GM19193 (cell line): ENCODE measurements around the gene SERTAD2.
A peak's percentile ranks its signal among the peaks of the same experiment; 100 is the strongest.

Experiments
- POLR2A ChIP-seq: IDR thresholded peaks from 4 replicates; pipeline ENCODE4 v1.6.1; 2011; ENCODE audit not compliant: insufficient read depth, insufficient read length; ENCODE audit errors: extremely low read depth

SERTAD2 gene

GRCh38 chr2:64653109-64654062 is at the start of gene SERTAD2:
Gene SERTAD2 (minus strand): TSS chr2:64653913. CDS start chr2:64636871, 17,042 bp downstream.
- peak; percentile 92 for TF ChIP-seq POLR2A

GRCh38 chr2:64700133-64700809 is 46.6 kb upstream of the SERTAD2 start:
- TF ChIP-seq POLR2A, result no peak

- TF ChIP-seq POLR2A, result no peak
These were observed 46.0 kb upstream of the SERTAD2 start for GRCh38 chr2:64699712-64700111.

GRCh38 chr2:64698668-64699444 is 45.1 kb upstream of the SERTAD2 start:
- TF ChIP-seq POLR2A, result no peak

- no peak for TF ChIP-seq POLR2A
These were observed 44.5 kb upstream of the SERTAD2 start for GRCh38 chr2:64698177-64698643.

- TF ChIP-seq POLR2A, result no peak
These were observed 43.8 kb upstream of the SERTAD2 start for GRCh38 chr2:64697297-64698176.

GRCh38 chr2:64696636-64697035 is 42.9 kb upstream of the SERTAD2 start:
- no peak for TF ChIP-seq POLR2A

- TF ChIP-seq POLR2A, result no peak
These were observed 42.1 kb upstream of the SERTAD2 start for GRCh38 chr2:64695721-64696261.

GRCh38 chr2:64692401-64692800 is 38.7 kb upstream of the SERTAD2 start:
- TF ChIP-seq POLR2A, result no peak

- no peak for TF ChIP-seq POLR2A
These were observed 35.2 kb upstream of the SERTAD2 start for GRCh38 chr2:64688909-64689308.

GRCh38 chr2:64686283-64686956 is 32.7 kb upstream of the SERTAD2 start:
- TF ChIP-seq POLR2A, result no peak

GRCh38 chr2:64685430-64685829 is 31.7 kb upstream of the SERTAD2 start:
- no peak for TF ChIP-seq POLR2A
